GF-D8 (cell line): Measurements from ENCODE around the gene RPTOR.
"Not testable (repeated sequence)": the region's sequence is repeated elsewhere in the genome, so short reads cannot be mapped to it uniquely, and the experiment has no call there.

Source experiments
- DNase-seq: peaks from one replicate; lab custom pipeline; 2025; lab: John Stamatoyannopoulos, UW

RPTOR gene, protein sequence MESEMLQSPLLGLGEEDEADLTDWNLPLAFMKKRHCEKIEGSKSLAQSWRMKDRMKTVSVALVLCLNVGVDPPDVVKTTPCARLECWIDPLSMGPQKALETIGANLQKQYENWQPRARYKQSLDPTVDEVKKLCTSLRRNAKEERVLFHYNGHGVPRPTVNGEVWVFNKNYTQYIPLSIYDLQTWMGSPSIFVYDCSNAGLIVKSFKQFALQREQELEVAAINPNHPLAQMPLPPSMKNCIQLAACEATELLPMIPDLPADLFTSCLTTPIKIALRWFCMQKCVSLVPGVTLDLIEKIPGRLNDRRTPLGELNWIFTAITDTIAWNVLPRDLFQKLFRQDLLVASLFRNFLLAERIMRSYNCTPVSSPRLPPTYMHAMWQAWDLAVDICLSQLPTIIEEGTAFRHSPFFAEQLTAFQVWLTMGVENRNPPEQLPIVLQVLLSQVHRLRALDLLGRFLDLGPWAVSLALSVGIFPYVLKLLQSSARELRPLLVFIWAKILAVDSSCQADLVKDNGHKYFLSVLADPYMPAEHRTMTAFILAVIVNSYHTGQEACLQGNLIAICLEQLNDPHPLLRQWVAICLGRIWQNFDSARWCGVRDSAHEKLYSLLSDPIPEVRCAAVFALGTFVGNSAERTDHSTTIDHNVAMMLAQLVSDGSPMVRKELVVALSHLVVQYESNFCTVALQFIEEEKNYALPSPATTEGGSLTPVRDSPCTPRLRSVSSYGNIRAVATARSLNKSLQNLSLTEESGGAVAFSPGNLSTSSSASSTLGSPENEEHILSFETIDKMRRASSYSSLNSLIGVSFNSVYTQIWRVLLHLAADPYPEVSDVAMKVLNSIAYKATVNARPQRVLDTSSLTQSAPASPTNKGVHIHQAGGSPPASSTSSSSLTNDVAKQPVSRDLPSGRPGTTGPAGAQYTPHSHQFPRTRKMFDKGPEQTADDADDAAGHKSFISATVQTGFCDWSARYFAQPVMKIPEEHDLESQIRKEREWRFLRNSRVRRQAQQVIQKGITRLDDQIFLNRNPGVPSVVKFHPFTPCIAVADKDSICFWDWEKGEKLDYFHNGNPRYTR (N-terminal part only)

GRCh38 chr17:80544655-80545498 is at the start of gene RPTOR:
TSS of gene RPTOR (plus strand) at chr17:80544838. CDS start at chr17:80545630, 792 bp downstream.
- peak; percentile 64 for DNase-seq

GRCh38 chr17:80497726-80498241 is 46.9 kb upstream of the RPTOR start:
- no peak for DNase-seq

- DNase-seq, result no peak
Observed at GRCh38 chr17:80498242-80498919, 46.3 kb upstream of the RPTOR start.

- no peak for DNase-seq
Observed at GRCh38 chr17:80498920-80499410, 45.7 kb upstream of the RPTOR start.

DNA sequence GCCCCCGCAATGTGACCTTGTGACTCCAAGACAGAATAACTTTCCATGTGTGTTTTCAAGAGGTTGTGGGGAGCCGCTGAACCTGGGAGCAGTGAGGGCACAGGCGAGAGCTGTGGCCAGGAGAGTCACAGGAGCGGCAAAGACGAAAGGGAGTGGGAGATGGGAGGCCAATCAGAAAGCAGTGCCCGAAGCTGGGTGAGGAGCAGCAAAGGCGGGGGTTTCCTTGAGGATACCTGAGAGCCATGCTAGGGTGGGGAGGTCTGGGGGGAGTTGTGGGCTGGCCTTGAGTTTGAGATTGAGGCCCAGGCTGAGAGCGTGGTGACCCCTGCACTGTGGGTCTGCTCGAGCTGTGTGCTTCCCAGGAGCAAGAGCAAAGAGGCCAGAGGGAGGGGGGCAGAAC is 45.1 kb upstream of the RPTOR start:
- no peak for DNase-seq

DNA sequence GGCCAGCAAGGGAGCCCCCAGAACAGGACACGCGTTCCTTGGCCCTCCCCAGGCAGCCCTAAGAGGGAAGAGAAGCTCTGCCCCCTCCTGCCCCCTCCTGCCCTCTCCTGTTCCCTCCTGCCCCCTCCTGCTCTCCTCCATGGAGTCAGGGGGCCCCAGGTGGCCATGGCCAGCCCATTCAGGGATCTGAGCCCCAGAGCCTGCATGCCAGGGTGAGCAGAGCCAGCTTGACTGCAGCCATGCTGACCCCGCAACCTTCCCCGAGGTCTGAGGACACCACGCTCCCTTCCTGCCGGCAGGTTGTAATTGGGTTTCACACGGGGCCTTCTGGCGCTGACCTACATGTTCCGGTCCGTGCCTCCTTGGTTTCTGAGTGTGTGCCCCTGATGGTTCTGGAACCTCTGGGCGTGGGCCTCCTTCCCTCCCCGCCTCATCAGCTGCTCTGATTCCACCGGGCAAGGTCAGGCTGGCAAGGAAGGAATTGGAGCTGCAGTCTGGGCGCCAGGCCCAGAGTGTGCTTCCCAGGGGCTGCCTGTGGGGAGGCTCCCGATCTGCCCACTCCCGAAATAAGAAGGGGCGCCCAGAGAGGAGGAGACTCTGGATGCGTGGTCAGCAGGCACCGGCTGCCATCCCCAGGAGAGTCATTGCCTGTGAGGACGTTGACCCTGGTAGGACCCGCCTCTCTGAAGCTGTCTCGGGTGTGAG is 44.5 kb upstream of the RPTOR start:
- no peak for DNase-seq

DNA sequence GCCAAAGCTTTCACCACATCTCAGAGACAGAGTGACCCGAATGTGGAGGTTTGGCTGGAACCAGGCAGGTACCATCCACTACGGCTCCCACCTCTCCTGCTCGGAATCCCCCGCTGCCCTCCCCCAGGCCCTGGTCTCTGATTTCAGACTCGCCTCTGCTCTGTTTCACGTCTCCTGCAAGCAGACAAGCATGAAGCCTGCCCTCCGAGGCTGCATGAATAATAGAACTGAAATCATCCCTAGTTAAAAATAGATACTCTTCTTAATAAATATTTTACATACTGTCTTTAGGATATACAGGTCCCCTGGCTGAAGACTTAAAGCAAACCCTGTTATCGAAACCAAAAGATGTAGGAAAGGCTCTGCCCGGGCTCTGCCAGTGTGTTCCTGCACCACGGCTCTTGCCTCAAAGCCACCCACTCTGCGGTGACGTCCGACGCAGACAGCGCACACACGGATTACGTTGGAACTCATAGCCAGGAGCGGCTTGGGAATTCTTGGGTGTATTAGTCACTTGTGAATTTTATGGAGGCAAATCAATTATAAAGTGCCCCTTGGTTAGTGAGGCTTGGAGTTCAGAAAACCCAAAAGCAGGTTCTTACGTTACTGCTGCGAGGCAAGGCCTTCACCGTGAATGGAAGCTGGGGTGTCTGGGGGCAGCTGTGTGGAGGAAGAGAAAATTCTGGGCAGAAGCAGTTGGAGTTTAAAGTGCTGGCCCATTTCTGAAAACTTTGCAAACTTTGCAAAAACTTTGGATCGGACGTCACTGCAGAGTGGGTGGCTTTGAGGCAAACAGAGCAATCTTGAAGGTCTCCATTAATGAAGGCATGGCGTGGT is 42.7 kb upstream of the RPTOR start:
- no peak for DNase-seq

GRCh38 chr17:80502578-80502877 is 42.1 kb upstream of the RPTOR start:
- DNase-seq, result no peak

GRCh38 chr17:80503031-80503430 is 41.6 kb upstream of the RPTOR start:
- DNase-seq, result no peak

DNA sequence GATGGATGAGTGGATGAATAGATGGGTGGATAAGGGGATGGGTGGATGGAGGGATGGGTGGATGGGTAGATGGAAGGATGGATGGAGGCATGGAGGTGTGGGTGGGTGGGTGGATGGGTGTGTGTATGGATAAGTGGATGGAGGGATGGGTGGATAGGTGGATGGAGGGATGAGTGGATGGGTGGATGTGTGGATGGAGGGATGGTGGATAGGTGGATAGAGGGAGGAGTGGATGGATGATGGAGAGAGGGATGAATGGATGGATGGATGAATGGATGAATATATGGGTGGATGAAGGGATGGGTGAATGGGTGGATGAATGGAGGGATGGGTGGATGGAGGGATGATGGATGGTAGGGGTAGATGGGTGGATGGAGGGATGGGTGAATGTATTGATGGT is 40.7 kb upstream of the RPTOR start:
- DNase-seq, result no peak

DNA sequence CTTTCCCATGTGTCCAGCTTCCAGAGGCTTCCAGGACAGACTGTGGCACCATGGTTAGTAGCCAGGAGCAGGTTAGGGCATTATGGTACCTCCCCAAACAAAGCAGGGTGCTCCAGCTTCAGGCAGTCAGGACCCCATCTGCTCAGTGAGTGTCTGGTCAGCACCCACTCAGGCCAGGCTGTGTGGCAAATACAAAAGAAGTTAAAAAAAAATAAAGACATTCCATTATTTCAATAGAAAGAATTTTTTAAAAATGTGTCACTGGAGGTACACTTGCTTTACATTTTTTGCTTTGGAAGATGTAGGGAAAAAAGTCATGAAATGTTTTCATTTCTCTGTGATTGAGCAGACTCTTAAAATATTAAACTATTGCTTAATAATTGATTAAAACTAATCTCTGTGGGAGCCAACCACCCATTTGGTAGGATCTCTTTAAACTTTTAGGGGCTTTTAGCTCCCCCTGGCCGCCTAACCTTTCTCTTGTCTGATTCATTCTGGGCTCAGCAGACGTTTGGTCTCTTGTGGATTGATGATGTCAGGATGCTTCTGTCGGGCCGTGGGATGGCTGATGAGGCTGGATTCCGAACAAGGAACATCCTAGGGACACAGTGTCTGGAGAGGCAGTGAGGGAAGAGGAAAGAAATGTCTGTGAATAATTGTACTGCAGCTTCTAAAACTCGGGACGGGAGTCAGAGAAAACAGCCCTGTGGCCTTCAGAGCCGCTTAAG is 39.8 kb upstream of the RPTOR start:
- no peak for DNase-seq

GRCh38 chr17:80507177-80507576 is 37.5 kb upstream of the RPTOR start:
- not testable (repeated sequence) for DNase-seq

DNA sequence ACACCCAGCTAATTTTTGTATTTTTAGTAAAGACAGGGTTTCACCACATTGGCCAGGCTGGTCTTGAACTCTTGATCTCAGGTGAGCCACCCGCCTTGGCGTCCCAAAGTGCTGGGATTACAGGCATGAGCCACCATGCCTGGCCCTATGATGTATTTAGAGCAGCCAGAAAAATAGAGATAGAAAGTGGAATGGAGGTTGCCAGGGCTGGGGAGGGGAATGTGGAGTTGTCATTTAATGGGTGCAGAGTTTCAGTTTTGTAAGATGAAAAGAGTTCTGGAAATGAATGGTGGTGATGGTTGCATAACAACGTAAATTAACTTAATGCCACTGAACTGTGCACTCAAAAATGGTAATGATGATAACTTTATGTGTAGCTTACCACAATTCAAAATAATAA is 36.7 kb upstream of the RPTOR start:
- DNase-seq, result no peak

GRCh38 chr17:80509311-80509710 is 35.3 kb upstream of the RPTOR start:
- no peak for DNase-seq

DNA sequence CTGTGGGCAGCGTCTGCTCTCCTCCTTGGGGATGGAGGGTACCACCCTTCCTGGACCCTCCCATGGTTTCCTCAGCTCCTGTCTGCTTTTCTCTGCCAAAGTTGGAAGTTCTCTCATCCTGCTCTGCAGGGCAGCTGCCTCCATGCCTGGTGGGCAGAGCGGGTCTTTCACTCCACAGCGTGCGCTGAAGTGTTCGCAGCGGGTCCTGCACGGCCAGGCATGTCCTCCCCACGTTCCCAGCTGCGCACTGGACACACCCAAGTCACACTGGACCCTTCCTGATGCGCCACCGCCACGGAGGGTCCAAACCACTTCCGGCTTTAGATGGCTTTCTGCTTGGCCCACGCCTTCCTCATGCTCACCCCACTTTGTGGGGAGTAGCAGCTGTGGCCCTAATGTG is 34.5 kb upstream of the RPTOR start:
- DNase-seq, result no peak

DNA sequence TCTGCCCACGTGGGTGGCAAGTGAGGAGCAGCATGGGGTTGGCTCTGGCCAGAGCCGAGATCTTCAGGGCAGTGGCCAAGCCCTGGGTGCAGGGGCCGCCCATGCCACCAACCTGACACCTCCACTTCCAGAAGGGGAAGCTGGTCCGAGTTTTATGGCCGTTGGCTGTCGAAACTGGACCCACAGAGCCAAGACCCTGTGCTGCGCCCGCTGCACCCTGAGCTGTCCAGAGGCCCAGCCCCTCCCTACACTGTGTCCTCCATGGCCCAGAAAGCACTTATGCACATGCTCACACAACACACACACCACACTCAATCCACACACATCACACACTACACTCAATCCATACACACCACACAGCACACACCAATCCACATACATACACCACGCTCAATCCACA is 33.9 kb upstream of the RPTOR start:
- DNase-seq, result no peak

DNA sequence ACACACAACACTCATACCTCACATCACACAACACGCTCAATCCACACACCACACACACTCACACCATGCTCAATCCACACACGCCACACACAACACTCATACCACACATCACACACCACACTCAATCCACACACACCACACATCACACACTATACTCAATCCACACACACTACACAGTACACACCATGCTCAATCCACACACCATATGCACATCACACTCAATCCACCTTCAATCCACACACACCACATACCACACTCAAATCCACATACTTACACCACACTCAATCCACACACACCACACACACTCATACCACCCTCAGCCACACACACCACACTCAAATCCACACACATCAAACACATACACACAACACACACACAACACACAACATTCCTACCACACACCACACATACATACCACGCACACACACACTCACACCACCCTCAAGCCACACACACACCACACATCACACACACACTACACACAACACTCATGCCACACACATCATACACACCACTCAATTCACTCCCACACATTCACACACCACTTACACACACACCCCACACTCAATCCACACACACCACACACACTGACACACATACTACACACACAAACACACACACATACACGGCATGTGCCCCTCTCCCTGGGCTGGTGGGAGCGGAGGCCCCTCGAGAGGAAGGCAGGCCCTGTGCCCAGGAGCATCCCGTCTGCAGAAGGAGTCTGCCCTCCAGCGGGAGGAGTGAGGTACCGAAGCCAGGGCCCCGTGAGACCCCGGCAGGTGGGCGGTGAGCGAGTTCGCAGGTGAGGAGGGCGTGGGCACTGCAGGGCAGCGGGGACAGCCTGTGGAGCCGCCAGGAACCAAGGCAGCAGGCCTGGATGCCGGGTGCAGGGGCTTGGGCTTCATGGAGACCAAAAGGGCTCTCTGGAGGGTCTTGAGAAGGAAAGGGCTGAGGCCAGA is 33.1 kb upstream of the RPTOR start:
- DNase-seq, result no peak

DNA sequence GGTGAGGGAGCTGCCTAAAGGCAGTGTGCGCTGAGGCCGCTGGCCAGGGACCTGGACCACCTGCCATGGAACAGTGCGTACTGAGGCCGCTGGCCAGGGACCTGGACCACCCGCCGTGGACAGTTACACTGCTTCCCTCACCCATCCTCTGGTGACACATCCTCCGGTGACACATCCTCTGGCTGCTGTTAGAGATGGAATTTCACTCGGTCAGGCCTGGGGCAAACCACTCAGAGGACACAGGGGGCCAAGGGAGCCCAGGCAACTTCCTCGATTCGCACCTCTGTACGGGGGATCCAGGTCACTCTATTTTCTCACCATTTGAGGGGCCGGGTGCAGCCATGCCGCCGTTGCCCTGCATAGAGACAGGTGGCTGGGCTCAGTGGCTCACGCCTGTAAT is 32.4 kb upstream of the RPTOR start:
- no peak for DNase-seq
